DOHH2 (cell line): ENCODE data around the gene HORMAD2.

Experiments
- CTCF ChIP-seq: fragments of 200-600 bp; sonication (generic); IDR thresholded peaks from one replicate; pipeline ENCODE4 v1.5.1; 2014; ENCODE audit warnings: antibody characterized with exemption, mild to moderate bottlenecking, low read depth, low read length; ENCODE audit not compliant: poor library complexity, severe bottlenecking
- EZH2phosphoT487 ChIP-seq: fragments of 200-600 bp; sonication (generic); IDR thresholded peaks from 2 replicates; pipeline ENCODE4 v1.6.1; 2017; ENCODE audit warnings: borderline replicate concordance, mild to moderate bottlenecking, antibody characterized with exemption, low read length, moderate library complexity, mixed read lengths

GRCh38 chr22:30187094-30187493 is 106.8 kb downstream of the HORMAD2 start:
- TF ChIP-seq CTCF (no peak), EZH2phosphoT487 (no peak)
